SK-N-SH (cell line): ENCODE measurements around the gene HTRA3.

Source experiments
- ELF1 ChIP-seq: IDR thresholded peaks from 2 replicates; pipeline ENCODE4 v1.4.0; 2012
- FOSL2 ChIP-seq: IDR thresholded peaks from 2 replicates; pipeline ENCODE4 v1.4.0; 2012; ENCODE audit warnings: low read depth, mild to moderate bottlenecking, moderate library complexity, borderline replicate concordance
- NRF1 ChIP-seq: IDR thresholded peaks from 2 replicates; pipeline ENCODE4 v1.6.1; 2012; ENCODE audit warnings: low read depth, mild to moderate bottlenecking, low read length
- POLR2AphosphoS5 ChIP-seq: IDR thresholded peaks from 2 replicates; pipeline ENCODE4 v1.6.1; 2012; ENCODE audit warnings: low read depth, low read length
- RFX5 ChIP-seq: IDR thresholded peaks from 2 replicates; pipeline ENCODE4 v1.6.1; 2012; ENCODE audit warnings: mild to moderate bottlenecking, improper control_type of control experiment, low read length
- TAF1 ChIP-seq: IDR thresholded peaks from 2 replicates; pipeline ENCODE4 v1.6.1; 2012; ENCODE audit warnings: low read depth, mild to moderate bottlenecking, low read length, moderate library complexity, borderline replicate concordance
- TF ChIP-seq, protein P1 (sequence below): fragments of 200-600 bp; sonication (generic); IDR thresholded peaks from 2 replicates; pipeline ENCODE4 v1.6.1; 2017; ENCODE audit warnings: antibody characterized with exemption, mild to moderate bottlenecking, moderate library complexity
- TF ChIP-seq, protein P2 (sequence below): fragments of 150-350 bp; IDR thresholded peaks from 2 replicates; pipeline ENCODE4 v1.6.1; 2017; ENCODE audit warnings: antibody characterized with exemption, low read length, low read depth, borderline replicate concordance

DNA sequence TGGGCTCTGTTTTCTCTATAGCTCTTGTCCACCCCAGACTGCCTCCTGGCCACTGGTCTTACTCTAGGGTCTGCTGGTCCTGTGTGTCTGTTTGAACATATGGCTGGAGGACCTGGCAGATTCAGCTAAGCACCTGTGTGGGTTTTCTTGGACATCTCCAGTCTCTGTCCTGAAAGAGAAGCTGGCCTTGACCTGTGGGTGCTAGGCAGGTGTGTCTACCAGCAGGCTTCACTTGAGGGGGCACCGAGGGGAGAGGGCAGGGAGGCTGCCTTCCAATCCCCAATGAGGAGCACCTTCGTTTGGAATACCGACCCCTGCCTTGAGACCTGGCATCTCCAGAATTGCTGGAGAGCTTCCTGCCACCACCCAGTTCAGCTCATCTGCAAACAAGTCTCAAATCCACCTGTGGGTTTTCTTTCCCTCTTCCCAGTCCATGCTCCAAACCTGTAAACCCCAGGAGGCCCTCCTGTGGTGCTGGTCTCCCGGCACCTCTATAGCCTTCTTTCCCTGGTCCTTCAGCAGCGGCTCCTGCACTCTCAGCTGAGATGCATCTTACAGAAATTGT is 45.2 kb downstream of the HTRA3 start:
- TF ChIP-seq, protein P1, sequence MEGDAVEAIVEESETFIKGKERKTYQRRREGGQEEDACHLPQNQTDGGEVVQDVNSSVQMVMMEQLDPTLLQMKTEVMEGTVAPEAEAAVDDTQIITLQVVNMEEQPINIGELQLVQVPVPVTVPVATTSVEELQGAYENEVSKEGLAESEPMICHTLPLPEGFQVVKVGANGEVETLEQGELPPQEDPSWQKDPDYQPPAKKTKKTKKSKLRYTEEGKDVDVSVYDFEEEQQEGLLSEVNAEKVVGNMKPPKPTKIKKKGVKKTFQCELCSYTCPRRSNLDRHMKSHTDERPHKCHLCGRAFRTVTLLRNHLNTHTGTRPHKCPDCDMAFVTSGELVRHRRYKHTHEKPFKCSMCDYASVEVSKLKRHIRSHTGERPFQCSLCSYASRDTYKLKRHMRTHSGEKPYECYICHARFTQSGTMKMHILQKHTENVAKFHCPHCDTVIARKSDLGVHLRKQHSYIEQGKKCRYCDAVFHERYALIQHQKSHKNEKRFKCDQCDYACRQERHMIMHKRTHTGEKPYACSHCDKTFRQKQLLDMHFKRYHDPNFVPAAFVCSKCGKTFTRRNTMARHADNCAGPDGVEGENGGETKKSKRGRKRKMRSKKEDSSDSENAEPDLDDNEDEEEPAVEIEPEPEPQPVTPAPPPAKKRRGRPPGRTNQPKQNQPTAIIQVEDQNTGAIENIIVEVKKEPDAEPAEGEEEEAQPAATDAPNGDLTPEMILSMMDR: no peak
- TF ChIP-seq POLR2AphosphoS5 (no peak), FOSL2 (no peak), ELF1 (no peak), RFX5 (no peak), TAF1 (no peak), NRF1 (no peak)
- TF ChIP-seq, protein P2, sequence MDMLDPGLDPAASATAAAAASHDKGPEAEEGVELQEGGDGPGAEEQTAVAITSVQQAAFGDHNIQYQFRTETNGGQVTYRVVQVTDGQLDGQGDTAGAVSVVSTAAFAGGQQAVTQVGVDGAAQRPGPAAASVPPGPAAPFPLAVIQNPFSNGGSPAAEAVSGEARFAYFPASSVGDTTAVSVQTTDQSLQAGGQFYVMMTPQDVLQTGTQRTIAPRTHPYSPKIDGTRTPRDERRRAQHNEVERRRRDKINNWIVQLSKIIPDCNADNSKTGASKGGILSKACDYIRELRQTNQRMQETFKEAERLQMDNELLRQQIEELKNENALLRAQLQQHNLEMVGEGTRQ: no peak
